Tibial nerve (tissue), 4 donors: Measurements from ENCODE around the gene RIN1.

ENCODE experiments used
- CTCF ChIP-seq, 5 experiments: fragments of 200-600 bp in 3 of 5; fragments of 450-650 bp in 2 of 5; sonication (generic) in 3 of 5; IDR thresholded peaks; one replicate each; pipeline ENCODE4 v1.5.1; 2016 to 2019; ENCODE audit warnings: antibody characterized with exemption in 5 of 5, mild to moderate bottlenecking in 3 of 5, moderate library complexity in 2 of 5
- EP300 ChIP-seq, 2 donors: sonication (generic); formaldehyde crosslinking; IDR thresholded peaks; one replicate each; pipeline ENCODE4 v1.6.1; 2017; ENCODE audit warnings: antibody characterized with exemption in 2 of 2, mild to moderate bottlenecking in 1 of 2
- POLR2A ChIP-seq, 2 donors: fragments of 450-650 bp; IDR thresholded peaks; one replicate each; pipeline ENCODE4 v1.6.1; 2017; ENCODE audit warnings: antibody characterized with exemption in 2 of 2, mild to moderate bottlenecking in 2 of 2, moderate library complexity in 2 of 2

GRCh38 chr11:66293352-66293751 lies 42.9 kb downstream of the RIN1 start:
- TF ChIP-seq EP300 (IDR thresholded peaks at IDR 0.05) (no peak), POLR2A (IDR thresholded peaks at IDR 0.05) (no peak), CTCF (IDR thresholded peaks at IDR 0.05) (no peak)
